ENCODE measurements around the gene PTPRS.
A peak's percentile ranks its signal among the peaks of the same experiment; 100 is the strongest.

PTPRS gene

GRCh38 chr19:5354403-5354802 lies 13.8 kb upstream of the PTPRS start:
- DNase-seq, result no peak

- DNase-seq, result no peak
These were observed 11.7 kb upstream of the PTPRS start for GRCh38 chr19:5352229-5352763.

- DNase-seq, result no peak
These were observed 11.2 kb upstream of the PTPRS start for GRCh38 chr19:5351731-5352228.

- DNase-seq, result no peak
These were observed 8.4 kb upstream of the PTPRS start for GRCh38 chr19:5349041-5349440.

GRCh38 chr19:5345895-5346386 lies 5.3 kb upstream of the PTPRS start:
- no peak for DNase-seq

- no peak for DNase-seq
These were observed 3.2 kb upstream of the PTPRS start for GRCh38 chr19:5343848-5344247.

- no peak for DNase-seq
These were observed 2.1 kb upstream of the PTPRS start for GRCh38 chr19:5342573-5343201.

GRCh38 chr19:5341981-5342380 lies 1.4 kb upstream of the PTPRS start:
- no peak for DNase-seq

- DNase-seq, result no peak
These were observed 822 bp upstream of the PTPRS start for GRCh38 chr19:5341448-5341820.

GRCh38 chr19:5339950-5340636 lies 519 bp downstream of the PTPRS start:
- DNase-seq, result peak; percentile 57

GRCh38 chr19:5339198-5339949 lies 1.2 kb downstream of the PTPRS start:
- DNase-seq, result no peak

GRCh38 chr19:5338656-5339197 lies 1.9 kb downstream of the PTPRS start:
- DNase-seq, result peak; percentile 72

- no peak for DNase-seq
These were observed 2.6 kb downstream of the PTPRS start for GRCh38 chr19:5337708-5338655.

GRCh38 chr19:5337126-5337525 lies 3.5 kb downstream of the PTPRS start:
- DNase-seq, result no peak

GRCh38 chr19:5336195-5336965 lies 4.2 kb downstream of the PTPRS start:
- no peak for DNase-seq

GRCh38 chr19:5335593-5335992 lies 5.0 kb downstream of the PTPRS start:
- DNase-seq, result no peak

GRCh38 chr19:5334824-5335500 lies 5.7 kb downstream of the PTPRS start:
- no peak for DNase-seq

GRCh38 chr19:5334366-5334739 lies 6.3 kb downstream of the PTPRS start:
- DNase-seq, result no peak

GRCh38 chr19:5333581-5334365 lies 6.8 kb downstream of the PTPRS start:
- DNase-seq, result no peak

GRCh38 chr19:5332501-5332900 lies 8.1 kb downstream of the PTPRS start:
- no peak for DNase-seq

Data from NCI-H1105 treated with DMSO at 0.1 percent for 48 hours (cell line).